Measurements from ENCODE around the gene SHKBP1.
A peak's percentile ranks its signal among the peaks of the same experiment; 100 is the strongest.
"Not testable (repeated sequence)": the region's sequence is repeated elsewhere in the genome, so short reads cannot be mapped to it uniquely, and the experiment has no call there.

The SHKBP1 gene

DNA sequence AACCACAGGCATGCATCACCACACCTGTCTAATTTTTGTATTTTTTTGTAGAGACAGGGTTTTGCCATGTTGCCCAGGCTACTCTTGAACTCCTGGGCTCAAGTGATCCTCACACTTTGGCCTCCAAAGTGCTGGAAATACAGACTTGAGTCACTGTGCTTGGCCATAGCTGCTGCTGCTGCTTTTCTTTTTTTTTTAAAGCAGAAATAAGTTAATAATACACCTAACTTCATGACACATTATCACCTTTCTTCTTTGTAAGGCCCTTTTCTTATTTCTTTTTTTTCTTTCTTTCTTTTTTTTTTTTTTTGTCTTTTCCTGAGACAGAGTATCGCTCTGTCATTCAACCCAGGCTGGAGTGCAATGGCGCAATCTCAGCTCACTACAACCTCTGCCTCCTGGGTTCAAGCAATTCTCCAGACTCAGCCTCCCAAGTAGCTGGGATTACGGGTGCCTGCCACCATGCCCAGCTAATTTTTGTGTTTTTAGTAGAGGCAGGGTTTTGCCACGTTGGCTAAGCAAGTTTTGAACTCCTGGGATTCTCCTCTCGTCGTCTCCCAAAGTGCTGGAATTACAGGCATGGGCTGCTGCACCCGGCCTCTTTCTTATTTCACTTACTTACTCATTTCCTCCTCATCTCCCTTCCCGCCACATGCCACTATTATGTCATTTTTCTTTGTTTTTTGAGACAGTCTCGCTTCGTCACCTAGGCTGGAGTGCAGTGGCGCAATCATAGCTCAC, 8.7 kb downstream of the SHKBP1 start:
- peak in 1 of 2 donors; percentile 42 for DNase-seq

DNA sequence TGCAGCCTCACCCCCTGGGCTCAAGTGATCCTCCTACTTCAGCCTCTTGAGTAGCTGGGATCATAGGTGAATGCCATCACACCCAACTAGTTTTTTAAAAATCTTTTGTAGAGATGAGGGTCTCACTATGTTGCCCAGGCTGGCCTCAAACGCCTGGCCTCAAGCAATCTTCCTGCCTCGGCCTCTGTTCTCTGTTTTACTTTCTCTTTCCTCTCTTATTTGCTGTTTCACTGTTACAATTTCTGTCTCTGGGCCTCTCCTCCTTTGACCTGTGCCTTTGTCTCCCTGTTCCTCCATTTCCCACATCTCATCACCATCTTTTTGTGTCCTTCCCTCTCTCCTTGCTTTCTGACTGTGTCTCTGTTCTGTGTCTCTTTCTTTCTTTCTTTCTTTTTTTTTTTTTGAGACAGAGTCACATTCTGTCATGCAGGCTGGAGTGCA, 9.3 kb downstream of the SHKBP1 start:
- no peak for DNase-seq

DNA sequence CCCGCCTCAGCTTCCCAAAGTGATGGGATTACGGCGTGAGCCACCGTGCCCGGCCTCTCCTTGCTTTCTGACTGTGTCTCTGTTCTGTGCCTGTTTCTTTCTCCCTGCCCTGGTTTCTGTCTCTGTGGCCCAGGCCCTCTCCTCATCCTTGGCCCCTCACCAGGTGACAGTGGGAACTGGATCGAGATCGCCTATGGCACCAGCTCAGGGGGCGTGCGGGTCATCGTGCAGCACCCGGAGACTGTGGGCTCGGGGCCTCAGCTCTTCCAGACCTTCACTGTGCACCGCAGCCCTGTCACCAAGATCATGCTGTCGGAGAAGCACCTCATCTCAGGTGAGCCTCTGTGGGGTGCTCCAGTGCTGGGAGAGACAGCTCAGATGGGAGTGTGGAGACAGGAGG, 9.9 kb downstream of the SHKBP1 start:
- DNase-seq: no peak

DNA sequence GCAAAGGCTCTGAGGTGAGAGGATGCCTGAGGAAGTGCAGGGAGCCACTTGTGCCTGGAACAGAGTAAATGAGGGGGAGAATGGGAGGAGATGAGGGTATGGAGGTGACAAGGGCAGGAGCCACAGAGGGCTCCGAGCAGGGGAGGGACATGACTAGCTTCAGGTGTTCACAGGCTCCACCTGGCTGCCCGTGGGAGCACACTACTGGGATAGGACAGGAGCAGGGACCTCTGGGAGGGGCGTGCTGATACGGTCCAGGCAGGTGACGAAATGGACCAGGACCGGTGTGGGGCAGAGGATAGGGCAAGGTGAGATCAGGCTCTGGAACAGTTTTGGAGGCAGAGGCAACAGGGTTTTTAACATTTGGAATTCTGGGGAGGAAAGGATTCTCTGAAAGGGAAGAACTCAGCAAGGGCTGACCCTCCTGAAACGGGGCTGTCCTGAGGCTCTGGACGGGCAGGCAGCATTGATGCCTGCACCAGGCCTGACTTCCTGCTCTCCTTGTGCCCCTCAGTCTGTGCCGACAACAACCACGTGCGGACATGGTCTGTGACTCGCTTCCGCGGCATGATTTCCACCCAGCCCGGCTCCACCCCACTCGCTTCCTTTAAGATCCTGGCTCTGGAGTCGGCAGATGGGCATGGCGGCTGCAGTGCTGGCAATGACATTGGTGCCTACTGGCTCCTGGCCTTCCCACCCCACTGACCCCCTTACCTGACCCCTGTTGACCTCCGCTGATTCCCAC, 11.6 kb downstream of the SHKBP1 start:
- DNase-seq: no peak

DNA sequence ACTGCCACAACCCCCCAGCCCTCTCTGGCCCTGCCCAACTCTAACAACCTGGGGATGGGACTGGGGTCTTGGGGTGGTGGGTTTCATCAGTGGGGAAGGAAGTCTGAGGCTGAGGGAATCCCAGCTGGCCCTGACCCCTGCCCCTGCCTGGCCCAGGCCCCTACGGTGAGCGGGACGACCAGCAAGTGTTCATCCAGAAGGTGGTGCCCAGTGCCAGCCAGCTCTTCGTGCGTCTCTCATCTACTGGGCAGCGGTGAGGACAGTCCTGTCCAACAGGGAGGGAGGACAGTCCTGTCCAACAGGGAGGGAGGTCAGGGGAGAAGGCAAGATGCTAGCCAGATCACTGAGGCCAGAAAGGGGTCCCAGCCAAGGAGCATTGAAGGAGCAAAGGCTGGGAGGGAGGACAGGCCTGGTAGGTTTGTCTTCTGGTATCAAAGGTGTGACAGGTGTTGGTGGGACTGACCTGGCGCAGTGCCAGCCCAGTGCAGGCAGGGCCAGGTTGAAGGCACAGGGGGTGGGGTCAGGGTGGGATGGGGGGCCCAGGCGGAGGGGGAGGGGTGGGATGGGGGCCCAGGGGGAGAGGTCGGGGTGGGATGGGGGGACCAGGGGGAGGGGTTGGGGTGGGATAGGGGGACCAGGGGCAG, 12.4 kb downstream of the SHKBP1 start:
- DNase-seq: no peak

DNA sequence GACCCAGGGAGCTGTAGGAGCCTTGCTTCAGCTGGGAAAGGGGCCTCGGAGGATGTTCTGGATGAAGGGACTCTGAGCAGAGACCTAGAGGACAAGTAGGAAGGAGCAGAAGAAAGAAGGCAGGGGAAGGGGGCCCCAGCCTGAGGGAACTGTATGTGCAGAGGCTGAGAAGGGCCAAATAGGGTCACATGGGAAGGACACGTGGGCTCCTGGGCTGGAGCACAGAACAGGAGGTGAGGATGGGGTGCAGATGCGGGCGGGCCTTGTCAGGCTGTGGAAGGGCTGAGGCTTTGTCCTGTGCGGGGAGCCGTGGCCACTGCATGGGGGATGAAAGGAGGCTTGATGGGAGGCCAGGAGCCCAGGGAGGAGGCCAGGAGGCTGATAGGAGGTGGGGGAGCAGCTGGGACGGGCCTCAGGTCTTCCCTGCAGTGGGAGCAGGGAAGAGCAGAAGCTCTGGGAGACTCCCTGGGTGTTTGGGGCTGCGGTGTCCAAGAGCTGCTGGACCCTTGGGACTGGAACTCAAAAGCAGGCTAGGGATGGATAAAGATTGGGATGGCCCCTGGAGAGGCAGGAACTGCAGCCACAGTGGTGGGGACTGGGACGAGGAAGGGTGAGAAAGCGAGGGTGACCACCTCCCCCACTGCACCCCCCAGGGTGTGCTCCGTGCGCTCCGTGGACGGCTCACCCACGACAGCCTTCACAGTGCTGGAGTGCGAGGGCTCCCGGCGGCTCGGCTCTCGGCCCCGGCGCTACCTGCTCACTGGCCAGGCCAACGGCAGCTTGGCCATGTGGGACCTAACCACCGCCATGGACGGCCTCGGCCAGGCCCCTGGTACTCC, 13.1 kb downstream of the SHKBP1 start:
- no peak for DNase-seq

DNA sequence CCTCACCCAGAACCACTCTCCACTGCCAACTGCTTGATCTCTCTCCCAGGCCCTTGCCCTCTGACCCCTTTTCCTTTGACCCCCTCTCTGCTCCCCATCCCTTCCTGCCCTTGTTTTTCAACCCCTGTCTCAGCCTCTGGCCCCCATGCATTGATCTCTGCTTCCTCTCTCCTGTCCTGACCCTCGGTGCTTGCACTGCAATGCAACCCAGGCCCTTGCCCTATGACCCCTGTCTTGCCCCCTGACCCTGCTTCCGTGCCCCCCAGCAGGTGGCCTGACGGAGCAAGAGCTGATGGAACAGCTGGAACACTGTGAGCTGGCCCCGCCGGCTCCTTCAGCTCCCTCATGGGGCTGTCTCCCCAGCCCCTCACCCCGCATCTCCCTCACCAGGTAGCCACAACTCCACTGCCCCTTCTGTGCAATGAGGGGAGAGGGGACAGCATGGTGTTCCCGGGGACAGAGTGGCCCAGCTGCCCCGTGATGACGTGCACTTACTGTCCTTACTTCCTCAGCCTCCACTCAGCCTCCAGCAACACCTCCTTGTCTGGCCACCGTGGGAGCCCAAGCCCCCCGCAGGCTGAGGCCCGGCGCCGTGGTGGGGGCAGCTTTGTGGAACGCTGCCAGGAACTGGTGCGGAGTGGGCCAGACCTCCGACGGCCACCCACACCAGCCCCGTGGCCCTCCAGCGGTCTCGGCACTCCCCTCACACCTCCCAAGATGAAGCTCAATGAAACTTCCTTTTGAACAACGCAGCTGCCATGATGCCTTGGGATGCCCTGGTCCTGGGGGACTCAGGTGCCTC, 14.0 kb downstream of the SHKBP1 start:
- DNase-seq: no peak

DNA sequence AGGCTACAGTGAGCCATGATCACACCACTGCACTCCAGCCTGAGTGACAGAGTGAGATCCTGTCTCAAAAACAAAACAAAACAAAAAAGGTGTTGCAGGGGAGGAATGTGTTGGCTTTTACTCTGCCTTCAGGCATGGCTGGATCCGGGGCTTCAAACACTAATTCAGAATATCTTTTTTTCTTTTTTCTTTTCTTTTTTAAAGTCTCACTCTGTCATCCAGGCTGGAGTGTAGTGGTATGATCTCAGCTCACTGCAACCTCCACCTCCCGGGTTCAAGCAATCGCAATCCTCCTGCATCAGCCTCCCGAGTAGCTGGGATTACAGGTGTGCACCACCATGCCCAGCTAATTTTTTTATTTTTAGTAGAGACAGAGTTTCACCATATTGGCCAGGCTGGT, 15.1 kb downstream of the SHKBP1 start:
- DNase-seq: not testable (repeated sequence)

DNA sequence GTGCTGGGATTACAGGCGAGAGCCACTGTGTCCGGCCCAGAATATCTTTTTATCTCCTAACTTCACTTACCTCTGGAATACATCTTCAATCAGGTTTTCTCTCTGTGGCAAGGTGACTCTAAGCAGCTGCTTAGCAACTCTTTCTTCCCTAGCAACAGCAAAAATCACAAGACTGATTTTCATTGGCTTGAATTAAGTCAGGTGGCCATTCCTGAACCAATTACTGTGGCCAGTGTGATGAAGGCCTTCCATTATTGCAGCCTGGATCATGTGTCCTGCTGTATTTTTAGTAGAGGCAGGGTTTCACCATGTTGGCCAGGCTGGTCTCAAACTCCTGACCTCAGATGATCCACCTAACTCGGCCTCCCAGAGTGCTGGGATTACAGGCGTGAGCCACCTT, 15.5 kb downstream of the SHKBP1 start:
- peak in 1 of 2 donors; percentile 55 for DNase-seq

DNA sequence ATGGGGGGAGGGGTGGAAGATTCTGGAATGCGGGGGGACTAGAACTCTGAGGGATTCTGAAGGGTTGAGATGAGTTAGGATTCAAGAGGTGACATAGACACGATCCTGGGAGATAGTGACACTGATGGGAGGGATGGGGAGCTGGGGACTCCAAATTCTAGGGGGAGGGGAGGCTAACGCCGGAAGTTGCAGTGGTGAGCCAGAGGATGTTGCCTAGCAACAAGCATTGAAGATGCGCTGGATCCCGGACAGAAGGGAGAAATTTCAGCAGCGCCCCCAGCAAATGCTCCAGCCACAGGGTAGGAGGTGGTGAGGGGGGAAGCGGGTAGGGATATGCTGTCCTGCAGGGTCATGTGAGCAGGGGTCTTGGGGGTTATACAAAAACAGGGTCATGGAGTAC, 17.6 kb downstream of the SHKBP1 start:
- DNase-seq: no peak

DNA sequence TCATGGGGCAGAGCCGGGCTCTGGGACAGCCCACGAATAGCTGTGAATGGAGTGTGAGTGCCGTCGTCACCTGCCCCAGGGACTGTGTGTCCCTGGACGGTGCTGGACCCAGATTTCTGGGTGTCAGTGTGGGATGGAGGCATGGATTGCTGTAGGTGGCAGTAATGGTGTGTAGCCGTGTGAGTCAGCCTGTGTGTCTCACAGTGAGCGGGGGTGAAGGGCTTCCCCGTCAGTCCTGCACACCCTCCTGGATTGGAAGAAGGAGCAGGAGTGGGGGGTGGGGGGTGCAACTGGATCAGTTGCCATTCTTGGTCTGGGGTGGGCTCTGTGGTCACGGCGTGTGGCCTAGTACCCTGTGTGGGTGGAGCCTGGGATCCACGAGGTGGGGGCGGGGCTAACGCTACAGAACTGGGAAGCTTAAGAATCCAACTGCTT, 18.0 kb downstream of the SHKBP1 start:
- DNase-seq: no peak

DNA sequence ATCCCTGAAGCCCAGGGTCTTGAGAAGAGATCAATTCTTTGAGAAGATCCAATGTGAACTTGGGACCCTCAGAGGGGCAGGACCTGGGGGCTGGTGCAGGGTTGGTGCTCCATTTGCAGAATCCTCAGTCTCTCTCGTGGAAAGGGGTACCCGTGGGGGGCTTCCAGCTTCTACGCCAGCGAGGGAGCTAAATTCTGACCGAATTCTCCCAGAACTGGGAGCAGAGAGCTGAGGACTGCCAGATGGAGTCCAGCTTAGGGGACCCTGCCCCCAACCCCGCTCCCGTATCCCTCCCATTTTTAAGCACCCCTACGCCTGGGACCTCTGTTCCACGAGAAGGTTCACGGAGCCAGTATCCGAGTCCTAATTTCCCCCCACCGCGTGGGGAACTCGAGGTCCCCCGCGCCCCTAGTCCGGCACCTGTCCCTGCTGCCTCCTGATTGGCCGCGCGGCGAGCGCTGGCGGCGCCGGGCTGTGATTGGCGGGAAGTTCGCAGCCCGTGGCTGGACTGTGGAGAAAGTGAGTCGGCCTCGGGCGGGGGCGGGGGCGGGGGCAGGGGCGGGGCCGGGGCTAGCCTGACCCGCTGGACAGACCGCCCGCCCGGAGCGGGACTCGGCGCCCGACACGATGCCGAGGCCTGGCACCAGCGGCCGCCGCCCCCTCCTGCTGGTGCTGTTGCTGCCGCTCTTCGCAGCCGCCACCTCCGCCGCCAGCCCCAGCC, 20.1 kb downstream of the SHKBP1 start:
- peak in 1 of 2 donors; percentile 34 for DNase-seq

DNA sequence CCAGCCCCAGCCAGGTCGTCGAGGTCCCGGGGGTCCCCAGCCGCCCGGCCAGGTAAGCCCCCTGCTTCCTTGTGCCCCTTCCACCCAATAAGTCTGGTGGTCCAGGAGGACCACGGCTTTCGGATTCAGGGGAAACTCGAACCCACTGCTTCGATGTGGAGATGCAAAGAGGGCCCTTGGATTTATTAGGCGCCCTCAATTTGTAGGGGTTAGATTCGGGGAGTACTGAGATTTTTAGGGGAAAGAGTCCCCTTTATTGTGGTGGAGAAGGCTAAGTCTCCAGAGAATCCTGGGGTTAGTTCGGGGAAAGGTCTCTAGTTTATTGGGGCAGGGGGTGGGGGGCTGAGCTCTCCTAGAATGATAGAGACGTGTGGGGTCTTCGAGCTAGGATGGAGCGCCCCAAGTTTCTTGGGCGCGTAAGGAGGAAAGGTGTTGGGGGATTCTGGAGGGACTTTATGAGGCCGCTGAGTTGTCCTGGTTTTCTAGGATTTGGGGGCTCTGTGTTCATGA, 20.7 kb downstream of the SHKBP1 start:
- no peak for DNase-seq

DNA sequence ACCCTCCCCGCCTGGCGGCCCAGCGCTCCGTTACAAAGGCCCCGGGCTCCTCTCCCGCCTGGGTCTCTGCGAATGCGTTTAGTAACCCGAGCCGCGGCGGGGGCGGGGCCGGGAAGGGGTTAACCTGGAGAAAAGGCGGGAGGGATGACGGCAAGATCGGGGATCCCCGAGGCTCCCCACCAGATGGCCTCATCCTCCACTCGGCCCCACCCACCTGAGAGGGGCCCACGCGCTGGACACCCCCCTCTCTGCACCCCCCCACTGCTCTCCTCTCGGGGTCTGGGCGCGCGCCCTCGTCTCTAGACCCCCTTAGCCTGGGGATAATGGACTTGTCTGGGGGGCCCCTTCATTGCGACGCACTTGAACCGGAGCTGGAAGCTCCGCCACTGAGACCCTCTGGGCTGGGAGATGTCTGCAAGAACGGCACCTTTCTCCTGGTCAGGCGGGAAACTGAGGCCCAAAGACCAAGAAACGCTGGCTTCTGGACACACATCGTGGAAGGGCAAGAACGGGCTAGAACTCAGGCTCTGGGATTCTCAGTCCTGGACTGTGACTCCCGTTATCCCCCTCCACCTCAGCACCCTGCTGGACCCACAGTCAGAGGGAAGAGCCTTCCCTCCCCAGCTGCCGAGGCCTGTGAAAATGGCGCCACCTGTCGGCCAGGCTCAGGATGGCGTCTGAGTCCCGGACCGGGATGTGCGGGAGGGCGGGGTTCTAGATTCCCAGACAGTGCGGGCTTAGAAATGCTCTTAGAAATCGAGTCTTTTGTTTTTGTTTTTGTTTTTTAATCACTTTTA, 21.6 kb downstream of the SHKBP1 start:
- DNase-seq: peak; percentile 79 to 86

DNA sequence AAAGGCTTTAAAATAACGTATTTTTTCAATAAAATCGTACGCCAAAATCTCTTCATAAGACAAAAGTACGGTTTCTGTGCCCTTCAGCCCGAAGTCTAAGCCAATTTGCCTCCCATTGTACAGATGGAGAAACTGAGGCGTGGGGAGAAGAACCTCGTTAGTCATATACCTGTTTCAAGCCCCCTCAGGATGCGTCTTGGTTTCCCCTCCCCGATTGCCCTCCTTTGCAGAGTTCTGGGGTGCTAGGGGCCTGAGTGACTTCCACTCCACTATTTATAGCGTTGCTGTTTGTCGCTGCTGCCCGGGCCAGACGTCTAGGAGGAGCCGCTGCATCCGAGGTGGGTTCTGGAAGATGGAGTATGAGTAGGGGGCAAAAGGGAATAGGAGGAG, 22.2 kb downstream of the SHKBP1 start:
- no peak for DNase-seq

DNA sequence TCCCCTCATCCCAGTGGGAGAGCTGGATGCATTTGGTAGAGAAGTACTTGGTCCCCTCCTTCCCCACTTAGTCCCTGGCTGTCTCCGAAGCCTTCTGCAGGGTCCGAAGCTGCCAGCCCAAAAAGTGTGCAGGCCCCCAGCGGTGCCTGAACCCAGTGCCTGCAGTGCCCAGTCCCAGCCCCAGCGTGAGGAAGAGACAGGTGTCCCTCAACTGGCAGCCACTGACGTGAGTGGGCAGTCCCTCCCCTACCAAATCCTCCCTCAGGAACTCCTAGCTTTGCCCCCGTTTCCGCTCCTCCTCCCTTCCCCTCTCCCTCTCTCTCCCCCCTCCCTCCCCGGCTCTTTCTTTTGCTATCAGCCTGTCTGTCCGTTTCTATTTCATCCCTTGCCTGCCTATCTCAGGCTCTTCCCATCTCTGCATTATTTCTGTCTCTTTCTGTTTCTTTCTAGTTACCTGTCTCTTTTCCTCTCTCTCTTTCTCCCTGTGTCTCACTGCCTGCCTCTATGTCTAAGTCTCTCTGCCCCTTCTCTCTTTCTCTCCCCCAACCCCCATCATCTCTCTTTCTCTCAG, 22.7 kb downstream of the SHKBP1 start:
- no peak for DNase-seq

DNA sequence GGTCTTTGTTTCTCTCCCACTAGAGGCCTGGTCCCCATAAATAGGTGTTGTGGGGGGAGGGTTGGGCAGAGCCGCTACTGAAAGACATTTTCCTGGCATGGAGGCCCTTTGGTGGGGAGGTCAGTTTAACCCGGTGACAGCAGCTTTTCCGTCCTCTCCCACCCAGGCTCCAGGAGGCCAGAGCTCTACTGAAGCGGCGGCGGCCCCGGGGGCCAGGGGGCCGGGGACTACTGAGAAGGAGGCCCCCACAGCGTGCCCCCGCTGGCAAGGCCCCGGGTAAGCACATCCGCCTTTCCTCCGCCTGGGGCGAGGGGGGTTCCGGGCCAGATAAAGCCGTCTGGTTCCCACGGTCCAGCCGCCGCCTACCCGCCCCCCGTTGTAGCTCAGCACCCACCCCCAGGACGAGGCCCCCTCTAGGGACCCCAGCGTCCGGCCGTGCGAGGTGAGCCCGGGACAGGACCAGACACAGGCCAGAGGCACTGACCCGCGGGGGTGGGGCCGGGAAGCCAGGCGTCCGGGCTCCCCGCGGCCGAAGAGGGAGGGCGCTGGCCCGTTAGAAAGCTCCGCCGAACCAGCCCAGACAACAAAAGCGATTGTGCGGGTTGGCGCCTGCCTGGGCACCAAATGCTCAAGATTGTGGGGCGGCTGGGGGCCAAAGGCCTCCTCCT, 23.4 kb downstream of the SHKBP1 start:
- no peak for DNase-seq

DNA sequence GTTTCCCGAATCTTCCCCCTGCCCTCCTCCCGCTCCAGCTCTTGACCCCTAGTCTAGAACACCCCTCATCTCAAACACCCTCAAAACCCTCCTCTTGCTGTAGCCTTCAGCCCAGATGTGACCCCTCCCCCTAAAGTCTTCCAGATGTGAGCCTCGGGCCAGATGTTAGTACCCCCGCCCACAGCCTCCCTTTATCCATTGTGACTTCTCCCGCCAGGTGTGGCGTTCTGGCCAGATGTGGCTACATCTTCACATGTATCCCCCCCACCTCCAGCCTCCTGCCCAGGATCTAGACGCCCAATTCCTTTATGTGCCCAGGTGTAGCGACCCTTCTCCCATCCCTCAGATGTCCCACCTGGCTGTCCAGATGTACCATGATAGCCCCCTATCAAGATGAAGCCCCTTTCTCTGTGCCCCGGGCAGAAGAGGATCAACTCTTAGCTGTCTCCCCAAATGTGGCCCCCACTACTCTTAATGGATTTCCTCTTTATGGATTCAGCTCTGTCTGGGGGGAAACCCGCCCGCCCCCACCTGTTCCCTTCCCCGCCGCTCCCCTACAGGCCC, 24.0 kb downstream of the SHKBP1 start:
- DNase-seq: no peak
